H1 (cell line): ENCODE measurements around the gene ELMO1. TPM values are rescaled to one million over a fixed set of nuclear protein-coding genes. Genes with fewer than 3 reads are reported as not detected.

Experiments
- CTCF ChIA-PET: fragments of 300-600 bp; sonication (Branson Sonifier 250); formaldehyde crosslinking; loops from one replicate; lab custom pipeline; 2021; ENCODE audit not compliant: partially characterized antibody; lab: Charles Lee
- POLR2A ChIA-PET: fragments of 300-600 bp; sonication (Branson Sonifier 250); formaldehyde crosslinking; loops from one replicate; lab custom pipeline; 2021; ENCODE audit warnings: inconsistent platforms; ENCODE audit not compliant: partially characterized antibody; lab: Charles Lee
- DNase-seq, 2 experiments: peaks; one replicate each; pipeline versions ENCODE4 v3.0.0 to v3.0.0-alpha.2; 2010 to 2022; ENCODE audit warnings: low spot score in 2 of 2, low read depth in 1 of 2, mixed read lengths in 1 of 2
- FAIRE-seq: peaks from 2 replicates; lab custom pipeline; 2011; peaks lifted over from hg19 to GRCh38; lab: Jason Lieb, UNC
- H2AFZ ChIP-seq: 2 replicates; pipeline ENCODE4 v1.8.1; 2012; ENCODE audit warnings: low read length, inconsistent platforms
- H2AK5ac ChIP-seq: 2 replicates; pipeline ENCODE4 v1.6.1; 2013; ENCODE audit warnings: low read depth, low read length
- H2BK120ac ChIP-seq: replicated peaks from 2 replicates; pipeline ENCODE3; 2013; ENCODE audit warnings: low read depth, low read length, inconsistent platforms
- H2BK12ac ChIP-seq: 2 replicates; pipeline ENCODE4 v1.6.1; 2013; ENCODE audit warnings: low read depth, low read length
- H2BK15ac ChIP-seq: 2 replicates; pipeline ENCODE4 v1.6.1; 2013; ENCODE audit warnings: low read length
- H2BK20ac ChIP-seq: 2 replicates; pipeline ENCODE4 v1.6.1; 2013; ENCODE audit warnings: low read length
- H2BK5ac ChIP-seq: 2 replicates; pipeline ENCODE4 v1.6.1; 2013; ENCODE audit warnings: low read depth, low read length
- H3K14ac ChIP-seq: 2 replicates; pipeline ENCODE4 v1.6.1; 2013; ENCODE audit warnings: inconsistent platforms; ENCODE audit not compliant: insufficient read length
- H3K18ac ChIP-seq: 2 replicates; pipeline ENCODE4 v1.6.1; 2013; ENCODE audit warnings: low read length; ENCODE audit errors: extremely low read depth
- H3K23ac ChIP-seq: 2 replicates; pipeline ENCODE4 v1.6.1; 2013; ENCODE audit warnings: inconsistent platforms; ENCODE audit not compliant: insufficient read length
- H3K23me2 ChIP-seq: 2 replicates; pipeline ENCODE4 v1.6.1; 2013; ENCODE audit warnings: low read depth, low read length
- H3K27ac ChIP-seq: 2 replicates; pipeline ENCODE4 v1.6.1; 2011; ENCODE audit warnings: low read depth, low read length, inconsistent platforms
- H3K27me3 ChIP-seq, 4 experiments: replicated peaks in 1 of 4; 1 replicate in 1 of 4; 2 replicates in 3 of 4; pipeline versions ENCODE4 v1.6.1 to v1.8.1; 2011 to 2013; ENCODE audit warnings: low read length in 3 of 4, mild to moderate bottlenecking in 3 of 4, inconsistent platforms in 2 of 4, mixed read lengths in 2 of 4, moderate library complexity in 1 of 4; ENCODE audit not compliant: control insufficient read depth in 3 of 4, insufficient read depth in 3 of 4; ENCODE audit errors: extremely low read depth in 1 of 4
- H3K36me3 ChIP-seq, 4 experiments: 2 replicates each; pipeline versions ENCODE4 v1.6.1 to v1.8.1; 2011 to 2013; ENCODE audit warnings: mild to moderate bottlenecking in 4 of 4, low read length in 3 of 4, moderate library complexity in 2 of 4, control low read depth in 1 of 4, inconsistent platforms in 1 of 4; ENCODE audit not compliant: insufficient read depth in 4 of 4, control insufficient read depth in 2 of 4
- H3K4ac ChIP-seq: replicated peaks from 2 replicates; pipeline ENCODE3; 2013; ENCODE audit warnings: low read length, low read depth, mixed read lengths, inconsistent platforms; ENCODE audit not compliant: insufficient read length
- H3K4me1 ChIP-seq, 4 experiments: replicated peaks in 1 of 4; 1 replicate in 1 of 4; 2 replicates in 3 of 4; pipeline versions ENCODE4 v1.6.1 to v1.8.1; 2011 to 2013; ENCODE audit warnings: low read length in 3 of 4, inconsistent platforms in 2 of 4, mixed read lengths in 1 of 4; ENCODE audit not compliant: insufficient read depth in 4 of 4, control insufficient read depth in 3 of 4
- H3K4me2 ChIP-seq, 2 experiments: 2 replicates each; pipeline versions ENCODE4 v1.6.1 to v1.8.1; 2011 to 2013; ENCODE audit warnings: low read depth in 2 of 2, low read length in 2 of 2, control low read depth in 1 of 2, inconsistent platforms in 1 of 2, mild to moderate bottlenecking in 1 of 2; ENCODE audit not compliant: insufficient read depth in 1 of 2
- H3K4me3 ChIP-seq, 4 experiments: fragments of 200-600, 300-600 bp in 1 of 4; sonication (generic), shearing (Covaris generic), sonication (Bioruptor Twin) in 1 of 4; 2 replicates each; pipeline versions ENCODE4 v1.5.1 to v1.8.1; 2011 to 2016; ENCODE audit warnings: low read length in 4 of 4, low read depth in 3 of 4, control low read depth in 2 of 4, inconsistent platforms in 2 of 4, mild to moderate bottlenecking in 2 of 4, mixed read lengths in 1 of 4, moderate library complexity in 1 of 4; ENCODE audit not compliant: insufficient read depth in 2 of 4; ENCODE audit errors: extremely low read depth in 1 of 4
- H3K56ac ChIP-seq: replicated peaks from 2 replicates; pipeline ENCODE3; 2013; ENCODE audit warnings: low read depth, mild to moderate bottlenecking, mixed read lengths, low read length, inconsistent platforms; ENCODE audit not compliant: insufficient read length
- H3K79me1 ChIP-seq: 2 replicates; pipeline ENCODE4 v1.6.1; 2013; ENCODE audit warnings: low read depth, low read length, control low read depth
- H3K79me2 ChIP-seq, 2 experiments: 2 replicates each; pipeline versions ENCODE4 v1.6.1 to v1.8.1; 2012 to 2013; ENCODE audit warnings: low read length in 2 of 2, mild to moderate bottlenecking in 2 of 2, inconsistent platforms in 1 of 2; ENCODE audit not compliant: insufficient read depth in 2 of 2, control insufficient read depth in 1 of 2
- H3K9ac ChIP-seq, 4 experiments: replicated peaks in 1 of 4; 1 replicate in 1 of 4; 2 replicates in 3 of 4; pipeline versions ENCODE4 v1.6.1 to v1.8.1; 2011 to 2013; ENCODE audit warnings: low read depth in 3 of 4, low read length in 3 of 4, control low read depth in 2 of 4, mild to moderate bottlenecking in 2 of 4, moderate library complexity in 2 of 4, inconsistent platforms in 1 of 4; ENCODE audit errors: extremely low read depth in 1 of 4
- H3K9me3 ChIP-seq, 2 experiments: 2 replicates each; pipeline versions ENCODE4 v1.6.1 to v1.8.1; 2012 to 2013; ENCODE audit warnings: mild to moderate bottlenecking in 2 of 2, moderate library complexity in 2 of 2, control low read depth in 1 of 2, inconsistent platforms in 1 of 2, low read depth in 1 of 2, low read length in 1 of 2, mixed read lengths in 1 of 2; ENCODE audit not compliant: insufficient read depth in 2 of 2
- H4K20me1 ChIP-seq, 2 experiments: replicated peaks in 1 of 2; 2 replicates each; pipeline versions ENCODE3 to v1.8.1; 2011 to 2013; ENCODE audit warnings: inconsistent platforms in 2 of 2, low read length in 2 of 2, mild to moderate bottlenecking in 1 of 2; ENCODE audit not compliant: insufficient read depth in 2 of 2, control insufficient read depth in 1 of 2
- H4K5ac ChIP-seq: 2 replicates; pipeline ENCODE4 v1.6.1; 2013; ENCODE audit warnings: low read length, low read depth, mixed read lengths, inconsistent platforms; ENCODE audit not compliant: insufficient read length
- H4K8ac ChIP-seq: 2 replicates; pipeline ENCODE4 v1.8.0; 2013; ENCODE audit warnings: mild to moderate bottlenecking, moderate library complexity, low read length, inconsistent platforms; ENCODE audit not compliant: insufficient read depth; ENCODE audit errors: extremely low read depth
- H4K91ac ChIP-seq: replicated peaks from 2 replicates; pipeline ENCODE3; 2013; ENCODE audit warnings: low read length, mixed read lengths, inconsistent platforms; ENCODE audit not compliant: insufficient read length
- BRCA1 ChIP-seq: IDR thresholded peaks from 2 replicates; pipeline ENCODE4 v1.6.1; 2012; ENCODE audit warnings: low read depth, low read length, improper control_type of control experiment
- CTBP2 ChIP-seq: IDR thresholded peaks from 2 replicates; pipeline ENCODE4 v1.7.0; 2011; ENCODE audit warnings: borderline replicate concordance, mild to moderate bottlenecking, moderate library complexity, mixed read lengths, low read length; ENCODE audit not compliant: insufficient read depth, insufficient read length
- GTF2F1 ChIP-seq: IDR thresholded peaks from 2 replicates; pipeline ENCODE4 v1.6.1; 2012; ENCODE audit warnings: low read depth, low read length, improper control_type of control experiment, borderline replicate concordance
- KDM5A ChIP-seq: fragments of 200-600 bp; IDR thresholded peaks from 2 replicates; pipeline ENCODE4 v1.7.1; 2012; ENCODE audit warnings: mild to moderate bottlenecking, low read length, inconsistent platforms, mixed read lengths
- MAFK ChIP-seq: IDR thresholded peaks from 2 replicates; pipeline ENCODE4 v1.6.1; 2012; ENCODE audit warnings: low read depth, mild to moderate bottlenecking, improper control_type of control experiment, low read length
- NRF1 ChIP-seq: IDR thresholded peaks from 2 replicates; pipeline ENCODE4 v1.6.1; 2011; ENCODE audit warnings: mild to moderate bottlenecking, low read depth, low read length, improper control_type of control experiment
- SAP30 ChIP-seq: fragments of 300-600 bp; sonication (generic); IDR thresholded peaks from 2 replicates; pipeline ENCODE4 v1.7.1; 2012; ENCODE audit warnings: low read length, moderate library complexity, mild to moderate bottlenecking, inconsistent platforms; ENCODE audit not compliant: insufficient read depth, insufficient replicate concordance
- SIN3A ChIP-seq, 2 experiments: IDR thresholded peaks in 1 of 2; conservative IDR thresholded peaks in 1 of 2; 2 replicates each; pipeline ENCODE4 v1.6.1; 2011 to 2012; ENCODE audit warnings: low read length in 2 of 2, improper control_type of control experiment in 1 of 2, low read depth in 1 of 2, mild to moderate bottlenecking in 1 of 2
- SIX5 ChIP-seq: IDR thresholded peaks from 2 replicates; pipeline ENCODE4 v1.6.1; 2011; ENCODE audit warnings: mild to moderate bottlenecking, low read depth, low read length
- TEAD4 ChIP-seq: IDR thresholded peaks from 2 replicates; pipeline ENCODE4 v1.6.1; 2012; ENCODE audit warnings: low read depth, low read length, inconsistent platforms, mixed read lengths
- WGBS, 2 experiments: shearing (Covaris generic) in 1 of 2; methylation state at CpG; one replicate each; pipeline versions ENCODE4 v1.1.6 to v1.1.7; 2013 to 2015; ENCODE audit warnings: low lambda C conversion rate in 2 of 2, mixed read lengths in 2 of 2, inconsistent platforms in 1 of 2, low coverage in 1 of 2, missing lambda C conversion rate in 1 of 2; ENCODE audit not compliant: insufficient replicate concordance in 2 of 2, insufficient coverage in 1 of 2, insufficient read length in 1 of 2; ENCODE audit errors: extremely low coverage in 1 of 2, missing lambda C conversion rate in 1 of 2; 5-methylcytosine and 5-hydroxymethylcytosine counted together
- polyA plus RNA-seq, 7 experiments: library from polyadenylated mRNA; depleted of rRNA in 3 of 7; stranded (reverse) in 5 of 7; unstranded in 2 of 7; fragments of >200 nt in 5 of 7; fragments of 200-250 nt in 2 of 7; gene quantifications; 1 replicate in 5 of 7; 2 replicates in 1 of 7; 4 replicates in 1 of 7; pipeline versions ENCODE4 v1.2.1 to v1.2.3, GENCODE V29; 2011 to 2013; ENCODE audit warnings: missing spikeins in 2 of 7, mixed read lengths in 2 of 7
- total RNA-seq: library from RNA; stranded (reverse); fragmentation: NEBNext Ultra II Directional; extraction: Animal tissue kit (Norgen Biotek cat#: 25700); gene quantifications from 2 replicates; pipeline ENCODE4 v1.2.1, GENCODE V29; 2021

ELMO1 gene
- total and polyA plus RNA-seq, 2 of the 8 experiments (the other 6 are each of a cell fraction or from before 2014, with no cell fraction given) = 18.4 to 21.0 TPM

DNA sequence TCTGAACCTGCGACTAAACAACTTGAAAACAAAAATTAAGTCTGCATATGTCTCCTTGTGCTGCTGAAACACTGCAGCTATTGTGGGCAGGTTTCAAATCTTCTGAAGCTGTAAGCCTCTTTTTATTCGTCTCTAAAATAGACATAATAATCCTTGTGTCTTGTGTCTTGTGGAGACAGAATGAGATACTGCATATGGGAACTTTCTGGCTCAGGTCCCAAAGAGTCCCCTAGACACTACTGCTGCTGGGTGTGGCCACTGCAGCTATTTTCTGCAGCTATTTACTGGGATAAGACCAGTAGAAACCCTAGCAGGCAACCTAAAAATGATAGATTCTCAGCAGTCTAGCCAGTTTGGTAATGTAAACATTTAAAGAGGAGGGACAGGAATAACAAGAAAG is 252.0 kb downstream of the ELMO1 start:
- Histone ChIP-seq H2AFZ (no peak overlapping the region), H2BK15ac (no peak overlapping the region), H3K4me2 (no peak overlapping the region), H2BK120ac (no peak overlapping the region), H2AK5ac (no peak overlapping the region), H4K8ac (no peak overlapping the region), H3K27me3 (no peaks in the 10 kb centered on the region), H3K79me1 (no peaks in the 10 kb centered on the region), H3K23me2 (no peaks in the 10 kb centered on the region), H4K91ac (no peak overlapping the region), H3K27ac (no peak overlapping the region), H3K9ac (no peak overlapping the region), H3K4ac (no peak overlapping the region), H2BK12ac (no peak overlapping the region), H3K9me3 (no peaks in the 10 kb centered on the region), H3K4me1 (no peaks in the 10 kb centered on the region; a peak in 1 of 7 replicates), H3K23ac (no peak overlapping the region), H2BK5ac (no peak overlapping the region), H3K36me3 (no peaks in the 10 kb centered on the region), H3K4me3 (no peak overlapping the region), H2BK20ac (no peak overlapping the region), H3K14ac (no peak overlapping the region), H3K79me2 (no peaks in the 10 kb centered on the region), H4K5ac (no peak overlapping the region), H4K20me1 (no peaks in the 10 kb centered on the region), H3K56ac (no peak overlapping the region), H3K18ac (no peak overlapping the region)
- CTCF ChIA-PET = interaction anchor here (0.7 to 2.2 kb wide), 13 partner anchors 14 to 756 kb away, joined by 3 to 9 read pairs (median 3); no protein-coding TSS in a partner anchor
- DNase-seq (no peak), FAIRE-seq (no peak)
- POLR2A ChIA-PET = no interaction called here
- TF ChIP-seq NRF1 (no peak), SIN3A (conservative IDR thresholded peaks at IDR 0.05 in 1 of 2, IDR thresholded peaks at IDR 0.05 in 1 of 2; ENCODE audit: low read depth in 1 of 2, low read length in 2 of 2) (no peak), SAP30 (no peak), KDM5A (no peak), MAFK (no peak), GTF2F1 (no peak), BRCA1 (no peak), TEAD4 (no peak), CTBP2 (no peak), SIX5 (no peak)
- WGBS, 2 experiments = 97% methylated on average over 2 of the region's 2 CpGs; no CpG with 5 or more reads in 1 of the 2 experiments
